Fibroblast of skin of left quadriceps (primary cell): ENCODE results near the gene ZNF782.
"Not testable (repeated sequence)": the region's sequence is repeated elsewhere in the genome, so short reads cannot be mapped to it uniquely, and the experiment has no call there.

Experiments used
- DNase-seq, 2 experiments: peaks; one replicate each; pipeline ENCODE4 v3.0.0-alpha.2; 2013; ENCODE audit warnings: low read depth in 2 of 2

Gene ZNF782

DNA sequence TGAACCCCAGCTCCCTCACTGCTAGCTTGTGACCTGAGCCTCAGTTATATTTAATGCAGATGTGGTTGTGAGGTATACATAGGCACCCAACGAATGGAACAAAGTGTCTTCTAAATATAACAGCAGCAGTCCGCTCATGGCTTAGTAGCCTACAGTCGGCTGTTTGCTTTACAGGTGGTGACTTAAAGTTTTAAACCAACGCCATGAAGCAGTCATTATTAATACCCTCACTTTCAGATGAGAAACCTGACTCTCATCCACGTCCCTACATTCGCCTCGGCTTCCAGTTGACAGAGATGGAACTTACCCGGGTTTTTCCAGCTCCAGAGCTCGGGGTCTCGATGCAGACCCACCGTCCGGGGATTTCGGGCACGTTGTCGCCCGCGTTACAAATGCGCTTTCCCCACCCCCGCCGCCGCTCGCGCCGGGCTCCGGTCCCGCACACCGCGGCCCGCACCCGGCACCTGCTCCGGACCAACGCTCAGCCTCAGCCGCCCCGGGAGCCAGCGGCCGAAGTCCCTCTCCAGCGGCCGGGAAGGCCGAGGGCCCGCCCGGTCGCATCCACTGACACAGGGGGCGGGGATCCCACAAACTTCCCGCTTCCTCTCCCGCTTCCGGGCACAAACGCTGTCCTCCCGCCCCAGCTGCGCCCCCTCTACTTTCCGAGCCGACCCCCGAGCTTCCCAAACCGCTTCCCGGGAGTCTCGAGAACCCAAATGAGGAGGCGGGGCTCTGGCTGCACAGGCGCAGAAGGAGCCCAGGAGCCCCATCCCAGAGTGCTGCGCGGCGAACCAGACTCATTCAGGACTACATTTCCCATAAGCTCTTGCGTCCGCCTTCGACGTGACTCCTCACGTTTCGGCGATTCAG lies at the start of gene ZNF782:
ZNF782 (minus strand) TSS at position 734 of the 870 bp plus-strand sequence. CDS start 2,553 bp downstream, outside the sequence.
- peak; percentile 81 to 85 for DNase-seq

DNA sequence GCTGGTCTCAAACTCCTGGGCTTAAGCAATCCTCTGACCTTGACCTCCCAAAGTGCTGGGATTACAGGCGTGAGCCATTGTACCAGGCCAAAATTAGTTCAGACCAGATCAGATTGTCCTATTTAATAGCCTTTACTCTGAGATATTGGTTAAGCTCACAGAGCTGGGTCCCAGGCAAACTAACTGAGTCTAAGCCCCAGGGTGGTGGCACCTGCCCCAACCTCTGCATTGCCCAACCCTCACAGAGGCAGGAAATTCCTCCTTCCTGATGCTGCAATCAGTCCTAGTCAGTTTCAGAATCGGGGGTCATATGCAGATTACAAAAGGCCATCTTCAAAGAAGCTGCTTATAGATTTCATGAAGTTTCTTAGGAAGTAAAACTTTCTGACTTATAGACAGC lies 45.7 kb upstream of the ZNF782 start:
- DNase-seq = not testable (repeated sequence)

DNA sequence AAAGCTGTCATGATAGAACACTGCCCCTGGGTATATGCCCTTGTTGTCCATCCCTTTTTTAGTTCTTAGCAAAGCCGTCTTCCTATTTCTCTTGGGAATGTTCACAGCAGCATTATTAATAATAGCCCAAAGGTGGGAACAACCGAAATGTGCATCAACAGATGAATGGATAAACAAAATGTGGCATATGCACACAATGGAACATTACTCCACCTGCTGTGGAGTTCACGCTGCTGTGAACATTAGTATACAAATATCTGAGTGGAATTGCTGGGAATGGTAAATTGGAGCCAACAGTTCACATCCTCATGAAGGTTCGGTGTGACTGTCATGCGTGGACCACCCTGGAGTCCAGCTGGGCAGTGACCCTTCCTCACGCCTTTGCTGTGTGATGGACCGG lies 37.8 kb upstream of the ZNF782 start:
- DNase-seq = no peak

GRCh38 chr9:96888591-96888990 lies 34.3 kb upstream of the ZNF782 start:
- DNase-seq = no peak

- DNase-seq = no peak
Observed at GRCh38 chr9:96885424-96885823, 31.1 kb upstream of the ZNF782 start.

GRCh38 chr9:96884443-96884842 lies 30.1 kb upstream of the ZNF782 start:
- no peak for DNase-seq

GRCh38 chr9:96883922-96884321 lies 29.6 kb upstream of the ZNF782 start:
- no peak for DNase-seq

- DNase-seq = no peak
Observed at GRCh38 chr9:96877269-96877668, 23.0 kb upstream of the ZNF782 start.

GRCh38 chr9:96875461-96876142 lies 21.3 kb upstream of the ZNF782 start:
- peak in 1 of 2 experiments; percentile 39 for DNase-seq

- DNase-seq = no peak
Observed at GRCh38 chr9:96874947-96875460, 20.7 kb upstream of the ZNF782 start.

DNA sequence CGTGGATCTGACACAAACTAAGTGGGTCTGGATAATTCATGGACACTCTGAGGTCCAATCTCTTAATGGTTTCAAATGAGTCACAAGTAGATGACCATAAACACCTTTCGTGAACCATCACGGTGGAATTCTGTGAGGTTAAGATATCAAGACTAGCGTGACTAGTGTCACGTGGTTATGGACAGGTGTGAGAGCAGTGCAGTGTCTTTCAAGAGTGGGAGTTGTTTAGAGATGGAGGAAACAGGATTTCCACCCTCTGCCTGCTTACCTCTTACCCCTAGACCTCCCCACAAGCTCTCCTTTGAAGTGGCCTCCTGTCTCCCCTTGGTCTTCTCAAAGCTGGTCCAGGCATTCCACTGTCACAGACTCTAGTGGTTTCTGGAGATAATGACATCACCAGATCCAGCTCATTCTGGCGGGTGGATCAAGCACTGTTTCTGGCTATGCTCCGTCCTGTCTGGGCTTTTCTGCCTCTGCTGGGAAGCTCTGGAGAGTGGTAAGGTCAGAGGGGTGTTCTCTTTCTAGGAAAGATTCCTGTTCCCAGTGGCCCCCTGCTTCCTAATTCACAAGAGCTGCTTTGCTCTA lies 20.0 kb upstream of the ZNF782 start:
- DNase-seq = no peak

DNA sequence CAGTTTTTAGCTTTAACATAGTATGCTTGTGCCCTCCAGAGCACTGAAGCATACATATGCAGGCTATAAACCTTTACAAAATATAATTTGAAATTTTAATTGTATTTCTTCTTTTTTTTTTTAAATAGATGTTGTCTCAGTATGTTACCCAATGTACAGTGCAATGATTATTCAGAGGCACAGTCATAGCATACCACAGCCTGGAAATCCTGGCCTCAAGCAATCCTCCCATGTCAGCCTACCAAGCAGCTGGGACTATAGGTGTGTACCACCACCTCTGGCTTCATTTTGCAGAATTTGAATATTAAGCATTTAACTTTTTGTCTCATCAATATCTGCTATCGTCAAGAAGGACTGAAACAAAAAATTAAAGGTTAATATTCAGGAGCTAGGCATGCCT lies 16.9 kb upstream of the ZNF782 start:
- DNase-seq = no peak

DNA sequence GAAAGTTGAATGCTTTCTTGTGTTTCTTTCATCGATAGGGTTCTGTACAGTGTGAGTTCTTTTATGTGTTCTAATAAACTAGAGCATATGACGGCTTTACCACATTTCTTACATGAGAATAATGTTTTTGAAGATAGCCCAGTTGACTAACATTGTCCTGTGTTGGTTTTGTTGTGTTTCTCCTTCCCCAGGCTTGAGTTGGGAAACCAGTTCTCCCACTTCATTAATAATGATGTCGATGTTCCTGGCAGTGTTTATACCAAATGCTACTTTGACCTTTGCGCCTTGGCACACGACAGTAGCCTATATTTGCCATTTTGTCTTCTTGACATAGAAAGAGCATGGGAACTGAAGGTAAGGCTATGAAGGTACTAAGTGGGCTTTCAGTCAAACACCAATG lies 14.4 kb upstream of the ZNF782 start:
- DNase-seq = no peak

DNA sequence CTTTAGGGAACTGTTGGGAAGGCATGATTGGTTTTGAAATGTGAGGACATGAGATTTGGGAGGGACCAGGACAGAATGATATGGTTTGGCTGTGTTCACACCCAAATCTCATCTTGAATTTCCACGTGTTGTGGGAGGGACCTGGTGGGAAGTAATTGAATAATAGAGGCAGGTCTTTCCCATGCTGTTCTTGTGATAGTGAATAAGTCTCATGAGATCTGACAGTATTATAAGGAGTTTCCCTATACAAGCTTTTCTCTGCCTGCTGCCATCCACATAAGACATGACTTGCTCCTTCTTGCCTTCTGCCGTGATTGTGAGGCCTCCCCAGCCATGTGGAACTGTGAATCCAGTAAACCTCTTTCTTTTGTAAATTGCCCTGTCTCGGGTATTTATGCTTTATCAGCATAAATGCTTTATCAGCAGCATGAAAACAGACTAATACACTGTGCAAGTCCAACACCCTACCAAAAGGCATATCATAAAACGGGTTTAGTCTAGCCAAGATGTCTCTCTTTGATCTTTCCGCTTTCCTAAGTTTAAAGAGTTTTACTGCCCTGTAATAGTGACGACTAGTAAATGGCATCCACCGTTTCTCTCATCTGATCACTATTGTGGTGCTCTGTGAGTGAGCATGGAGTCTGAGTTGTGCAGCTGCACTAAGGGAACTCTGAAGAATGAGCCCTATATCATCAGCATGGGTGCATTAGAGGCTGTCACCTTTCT lies 12.9 kb upstream of the ZNF782 start:
- DNase-seq = no peak

- not testable (repeated sequence) for DNase-seq
Observed at GRCh38 chr9:96865240-96865639, 10.9 kb upstream of the ZNF782 start.

GRCh38 chr9:96859461-96860198 lies 5.3 kb upstream of the ZNF782 start:
- no peak for DNase-seq

DNA sequence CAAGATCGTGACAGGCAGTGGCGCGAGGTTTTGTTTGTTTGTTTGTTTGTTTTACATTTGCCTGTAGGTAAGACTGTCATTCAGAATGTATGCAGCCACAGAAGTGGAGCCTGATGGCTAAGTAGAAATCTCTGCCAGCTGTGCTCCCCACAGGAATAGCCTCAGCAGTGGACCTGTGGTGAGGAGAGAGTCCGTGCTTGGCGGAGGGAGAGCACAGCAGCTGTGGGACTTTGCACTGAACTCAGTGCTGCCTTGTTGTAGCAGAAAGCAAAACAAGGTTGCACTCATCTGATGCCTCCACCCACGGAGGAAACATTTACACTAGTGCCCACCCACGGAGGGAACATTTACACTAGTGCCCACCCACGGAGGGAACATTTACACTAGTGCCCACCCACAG lies 4.4 kb upstream of the ZNF782 start:
- DNase-seq = no peak

DNA sequence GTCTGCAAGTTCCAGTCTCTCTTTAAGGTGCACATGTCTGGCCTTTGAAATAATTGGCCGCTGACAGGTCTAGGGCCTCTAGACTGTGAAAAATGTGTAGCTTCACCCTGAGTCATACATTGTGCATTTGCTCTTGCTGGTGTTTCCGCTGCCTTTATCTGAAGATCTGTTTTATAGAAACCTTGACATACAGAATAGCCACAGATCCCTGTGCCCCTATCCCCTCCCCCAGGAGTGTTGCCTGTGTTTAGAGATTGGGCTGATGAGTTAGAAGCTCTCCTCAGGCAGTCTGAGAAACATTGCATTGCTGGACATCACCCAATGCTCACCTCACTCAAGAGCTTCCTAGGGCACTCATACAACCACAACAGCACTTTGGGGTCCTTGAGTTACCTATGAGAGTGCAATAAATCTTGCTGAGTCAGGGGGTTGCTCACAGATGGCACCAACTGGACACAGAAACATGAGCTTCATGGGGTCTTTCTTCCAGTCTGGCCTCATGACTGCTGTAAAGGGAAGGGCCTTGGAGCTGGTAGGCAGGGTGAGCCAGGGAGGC lies 3.8 kb upstream of the ZNF782 start:
- DNase-seq = peak in 1 of 2 experiments; percentile 32

GRCh38 chr9:96856363-96857286 lies 2.3 kb upstream of the ZNF782 start:
- DNase-seq = peak in 1 of 2 experiments; percentile 29
